LHCN-M2 (cell line): Measurements from ENCODE around the gene PREX1. TPM values are rescaled to one million over a fixed set of nuclear protein-coding genes. Genes with fewer than 3 reads are reported as not detected.
"Not testable (repeated sequence)": the region's sequence is repeated elsewhere in the genome, so short reads cannot be mapped to it uniquely, and the experiment has no call there.

Source experiments
- DNase-seq: peaks from one replicate; pipeline ENCODE4 v3.0.0-alpha.2; 2012; ENCODE audit warnings: low read depth
- total RNA-seq: library from RNA; depleted of rRNA; stranded (reverse); fragments of >200 nt; gene quantifications from 2 replicates; pipeline ENCODE4 v1.2.3, GENCODE V29; 2014

The PREX1 gene
- total RNA-seq, 1 experiment from 2014 or later = 28.7 TPM

DNA sequence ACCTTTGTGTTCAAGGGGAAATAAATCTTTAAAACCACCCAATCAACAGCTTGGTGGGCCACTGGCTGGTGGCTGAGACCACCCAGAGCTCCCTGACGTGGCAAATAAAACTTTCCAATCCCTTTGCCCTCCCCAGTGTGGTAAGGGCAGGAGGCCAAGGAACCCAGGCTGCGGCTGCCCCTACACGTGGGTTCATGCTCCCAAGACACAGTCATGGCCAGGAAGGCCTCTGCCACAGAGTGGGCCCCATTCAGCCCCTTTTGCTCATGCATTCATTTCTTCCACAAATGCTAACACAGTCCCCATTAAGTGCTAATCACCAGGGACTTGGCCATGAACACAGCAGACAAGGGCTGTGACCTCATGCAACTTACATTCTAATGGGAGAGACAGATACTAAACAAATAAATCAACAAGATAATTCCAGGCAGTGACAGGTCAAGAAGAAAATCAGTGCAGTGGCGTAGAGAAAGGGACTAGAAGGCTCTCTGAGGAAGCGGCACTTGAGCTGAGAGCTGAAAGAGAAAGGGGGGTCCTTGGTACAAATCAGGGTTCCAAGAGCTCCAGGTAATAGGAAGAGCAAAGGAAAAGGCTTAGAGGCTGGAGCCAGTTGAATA, 13.8 kb downstream of the PREX1 start:
- DNase-seq = no peak

DNA sequence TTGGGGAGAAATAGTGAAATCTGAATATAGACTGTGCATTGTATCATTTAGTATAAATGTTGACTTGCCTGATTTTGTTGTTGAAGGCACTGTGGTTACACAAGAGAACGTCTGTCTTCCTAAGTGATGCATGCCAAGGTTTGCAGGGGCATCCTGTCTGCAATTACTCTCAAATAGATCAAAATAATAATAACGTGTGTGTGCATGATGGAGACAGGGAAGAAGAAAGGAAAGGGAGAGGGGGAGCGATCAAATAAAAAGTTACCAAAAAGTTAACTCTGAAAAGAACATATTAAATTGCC, 14.4 kb downstream of the PREX1 start:
- no peak for DNase-seq

- DNase-seq = no peak
Observed at GRCh38 chr20:48812600-48813445, 15.0 kb downstream of the PREX1 start.

GRCh38 chr20:48812114-48812513, 15.7 kb downstream of the PREX1 start:
- not testable (repeated sequence) for DNase-seq

- DNase-seq = no peak
Observed at GRCh38 chr20:48809673-48810072, 18.1 kb downstream of the PREX1 start.

DNA sequence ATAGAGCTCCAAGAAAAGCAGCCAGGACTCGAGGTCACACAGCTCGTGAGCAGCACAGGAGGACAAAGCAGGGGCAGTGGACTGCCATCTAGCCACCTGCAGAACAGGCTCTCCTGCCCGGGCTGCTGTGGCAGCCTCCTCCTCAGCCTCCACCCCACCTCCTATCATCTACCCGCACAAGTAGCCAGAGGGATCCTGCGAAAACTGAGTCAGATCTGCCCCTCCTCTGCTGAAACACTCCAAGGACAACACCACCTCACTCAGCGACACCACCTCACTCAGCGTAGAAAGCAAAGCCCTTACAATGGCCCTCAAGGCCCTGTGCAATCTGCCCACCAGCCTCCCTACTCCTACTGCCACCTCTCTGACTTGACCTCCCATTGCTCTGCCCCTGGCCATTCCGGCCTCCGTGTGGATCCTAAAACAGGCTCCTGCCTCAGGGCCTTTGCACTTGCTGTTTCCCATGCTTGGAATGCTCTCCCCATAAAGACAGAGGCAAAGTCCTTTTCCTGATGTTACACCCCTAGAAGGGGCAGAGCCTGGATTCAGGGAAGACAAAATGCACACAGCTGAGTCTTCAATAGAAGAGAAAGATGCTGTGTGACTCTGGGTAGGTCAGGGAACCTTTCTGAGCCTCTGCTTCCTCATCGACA, 19.3 kb downstream of the PREX1 start:
- DNase-seq = no peak

GRCh38 chr20:48807586-48808381, 20.0 kb downstream of the PREX1 start:
- no peak for DNase-seq

GRCh38 chr20:48807051-48807450, 20.7 kb downstream of the PREX1 start:
- DNase-seq = no peak

DNA sequence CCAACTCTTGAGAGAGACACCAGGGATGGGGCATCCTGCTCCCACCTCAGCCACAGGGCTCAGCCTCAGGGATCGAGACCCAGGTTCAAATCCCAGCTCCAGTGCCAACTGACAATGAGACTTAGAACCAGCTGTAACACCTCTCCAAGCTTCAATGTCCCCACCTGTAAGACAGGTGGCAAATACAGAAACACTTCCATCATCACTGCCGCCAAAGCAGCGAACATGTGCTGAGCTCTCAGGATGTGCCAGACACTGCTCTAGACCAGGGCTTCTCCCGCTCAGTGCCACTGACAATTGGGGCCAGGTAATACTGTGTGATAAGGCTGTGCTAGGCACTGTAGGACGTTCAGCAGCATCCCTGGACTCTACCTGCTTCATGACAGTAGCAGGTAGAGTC, 22.1 kb downstream of the PREX1 start:
- no peak for DNase-seq

GRCh38 chr20:48805286-48805685, 22.5 kb downstream of the PREX1 start:
- no peak for DNase-seq

GRCh38 chr20:48804300-48804980, 23.4 kb downstream of the PREX1 start:
- no peak for DNase-seq

DNA sequence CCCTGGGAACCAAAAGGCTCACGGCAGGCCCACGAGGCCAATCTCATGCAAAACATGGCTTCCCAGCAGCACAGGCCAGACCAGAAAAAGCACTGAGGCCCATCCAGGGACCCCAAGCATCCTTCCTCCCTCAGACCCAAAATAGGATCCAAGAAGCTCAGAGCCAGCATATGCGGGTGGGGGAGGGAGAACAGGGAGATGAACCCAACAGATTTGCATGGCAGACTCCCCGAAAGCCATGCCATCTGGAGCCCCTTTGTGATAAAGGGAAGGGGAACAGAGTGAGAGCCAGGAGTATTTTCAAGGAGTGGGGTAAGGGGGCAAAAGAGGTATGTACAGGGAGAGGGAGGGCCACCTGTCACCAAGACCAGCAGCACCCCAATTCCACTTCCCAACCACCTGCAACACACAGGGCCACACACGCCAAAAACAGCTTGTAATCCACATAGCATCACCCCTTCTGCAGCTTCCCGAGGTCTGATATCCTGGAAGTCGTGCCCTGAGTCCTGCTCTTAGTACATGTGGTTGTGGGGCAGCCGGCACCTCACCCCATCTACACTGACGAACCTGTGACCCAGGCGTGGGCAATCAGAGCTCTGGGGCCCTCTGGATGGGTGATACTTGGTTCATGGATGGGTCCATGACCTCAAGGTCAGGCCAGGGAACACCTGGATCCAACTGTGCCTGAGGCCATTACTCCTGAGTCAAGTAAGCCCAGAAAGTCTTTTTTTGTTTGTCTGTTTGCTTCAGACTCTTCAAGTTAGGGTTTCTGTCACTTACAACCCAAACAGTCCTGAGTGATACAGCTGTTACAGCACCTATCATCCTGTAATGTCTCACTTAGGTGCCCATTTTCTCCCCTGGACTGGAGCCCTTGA, 24.4 kb downstream of the PREX1 start:
- DNase-seq = no peak

DNA sequence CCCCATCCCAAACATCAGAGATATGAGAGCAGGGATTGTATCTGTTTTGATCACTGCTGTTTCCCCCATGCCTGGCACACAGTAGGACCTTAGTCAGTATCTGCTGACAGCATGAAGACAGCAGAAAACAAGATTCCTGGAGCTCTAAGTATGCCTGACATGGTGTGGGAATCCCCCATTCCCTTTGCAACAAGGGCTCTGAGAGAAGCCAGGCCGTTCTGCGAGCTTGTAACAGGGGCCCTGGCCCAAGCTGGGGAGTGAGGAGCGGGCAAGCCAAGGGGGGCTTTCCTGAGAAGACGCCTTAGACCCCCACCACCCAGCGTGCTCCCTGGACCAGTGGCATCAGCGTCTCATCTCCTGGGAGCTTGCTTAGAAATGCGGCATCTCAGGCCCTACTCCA, 25.2 kb downstream of the PREX1 start:
- no peak for DNase-seq

GRCh38 chr20:48802216-48802615, 25.6 kb downstream of the PREX1 start:
- no peak for DNase-seq

GRCh38 chr20:48801197-48801596, 26.6 kb downstream of the PREX1 start:
- DNase-seq = no peak

DNA sequence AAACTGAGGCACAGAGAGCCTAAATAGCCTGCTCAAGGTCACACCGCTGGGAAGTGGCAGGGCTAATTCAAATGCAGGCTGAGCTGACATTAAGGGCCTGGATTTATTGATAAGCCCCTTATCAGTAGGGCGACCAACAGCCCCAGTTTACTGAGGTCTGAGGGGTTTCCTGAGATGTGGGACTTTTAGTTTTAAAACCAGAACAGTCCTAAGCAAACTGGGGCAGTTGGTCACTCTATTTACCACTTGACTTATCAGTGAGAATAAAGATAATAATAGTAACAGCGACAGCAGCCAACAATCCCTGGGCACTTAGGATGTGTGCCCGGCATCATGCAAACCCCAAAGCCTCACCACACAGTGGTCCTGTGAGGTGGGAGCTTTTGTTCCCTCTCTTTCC, 27.6 kb downstream of the PREX1 start:
- no peak for DNase-seq

DNA sequence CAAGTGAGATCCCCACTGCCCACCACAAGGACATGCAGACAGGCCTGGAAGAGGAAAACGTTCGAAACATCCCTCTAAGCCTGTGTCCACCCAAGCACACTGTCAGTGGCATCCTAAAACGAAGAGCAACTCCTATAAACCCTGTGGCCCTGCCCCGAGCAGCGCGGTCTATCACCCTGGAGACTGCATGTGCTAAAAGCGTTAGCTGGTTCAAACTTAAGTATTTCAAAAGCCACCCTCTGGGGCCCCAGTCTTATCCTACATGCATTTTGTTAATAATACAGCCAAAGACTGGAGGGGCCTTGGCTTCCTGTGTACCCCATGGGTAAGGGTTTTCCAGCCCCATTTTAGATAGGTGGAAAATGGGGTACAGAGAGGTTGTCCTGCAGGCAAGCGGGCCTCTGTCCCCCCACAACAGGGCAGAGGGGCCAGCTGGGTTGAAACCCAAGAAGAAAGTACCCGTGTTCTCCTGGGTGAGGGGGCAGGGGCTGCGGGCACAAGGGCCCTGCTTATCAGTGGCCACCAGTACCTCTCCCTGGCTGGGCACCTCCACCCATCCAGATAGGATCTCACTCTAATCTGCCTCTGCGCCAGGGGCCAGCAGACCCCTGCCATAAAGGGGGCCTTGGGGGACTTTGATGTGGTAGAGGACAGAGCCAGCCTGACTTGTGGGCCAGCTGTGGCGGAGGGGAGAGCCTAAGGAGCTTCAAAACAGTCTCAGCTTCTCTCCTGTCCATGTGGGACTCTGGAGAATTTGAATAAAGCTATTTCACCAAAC, 28.3 kb downstream of the PREX1 start:
- no peak for DNase-seq

- DNase-seq = no peak
Observed at GRCh38 chr20:48797850-48798747, 29.7 kb downstream of the PREX1 start.
